ELR (cell line): ENCODE measurements around the gene FBLN5.

Source experiments
- DNase-seq: peaks from one replicate; pipeline ENCODE4 v3.0.0-alpha.2; 2015; ENCODE audit warnings: low read depth

FBLN5 gene, protein sequence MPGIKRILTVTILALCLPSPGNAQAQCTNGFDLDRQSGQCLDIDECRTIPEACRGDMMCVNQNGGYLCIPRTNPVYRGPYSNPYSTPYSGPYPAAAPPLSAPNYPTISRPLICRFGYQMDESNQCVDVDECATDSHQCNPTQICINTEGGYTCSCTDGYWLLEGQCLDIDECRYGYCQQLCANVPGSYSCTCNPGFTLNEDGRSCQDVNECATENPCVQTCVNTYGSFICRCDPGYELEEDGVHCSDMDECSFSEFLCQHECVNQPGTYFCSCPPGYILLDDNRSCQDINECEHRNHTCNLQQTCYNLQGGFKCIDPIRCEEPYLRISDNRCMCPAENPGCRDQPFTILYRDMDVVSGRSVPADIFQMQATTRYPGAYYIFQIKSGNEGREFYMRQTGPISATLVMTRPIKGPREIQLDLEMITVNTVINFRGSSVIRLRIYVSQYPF

DNA sequence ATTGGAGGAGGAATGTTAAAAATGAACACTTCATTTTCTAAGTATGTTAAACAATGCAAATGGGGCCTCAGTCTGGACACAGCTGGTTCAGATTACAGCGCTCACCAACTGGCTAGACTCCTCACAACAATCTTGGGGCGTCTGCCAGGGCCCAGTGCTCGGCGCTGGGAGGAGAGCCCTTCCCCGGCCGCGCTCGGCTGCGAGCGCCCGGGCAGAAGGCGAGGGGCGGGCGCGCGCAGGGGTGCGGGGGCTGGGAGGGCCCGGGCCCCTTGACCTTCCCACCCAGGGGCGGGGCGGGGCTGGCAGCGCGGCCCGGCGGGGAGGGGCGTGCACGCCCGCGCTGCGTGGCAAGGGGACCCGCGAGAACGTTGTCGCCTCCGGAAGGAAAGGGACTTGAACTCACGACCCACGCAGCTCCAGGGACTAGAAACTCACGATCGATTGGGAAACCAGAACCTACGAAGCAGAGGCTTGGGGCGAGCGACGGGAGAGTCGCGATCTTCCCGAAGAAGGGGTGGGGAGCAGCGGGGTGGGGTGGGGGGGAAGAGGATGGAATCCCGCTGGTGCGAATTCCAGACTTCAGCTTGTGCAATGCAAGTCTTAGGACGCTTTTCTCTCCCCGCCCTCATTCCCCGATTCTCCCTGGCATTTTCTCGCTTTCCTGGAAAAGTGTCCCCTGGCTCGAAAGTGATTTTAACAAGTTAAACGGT, at the start of gene FBLN5:
Gene FBLN5, minus strand, starts transcription at position 220 of the 710 bp plus-strand sequence. CDS start 465 bp downstream, outside the sequence.
- DNase-seq = peak; percentile 55

- peak; percentile 76 for DNase-seq
Observed at GRCh38 chr14:91996948-91997371, 49.5 kb upstream of the FBLN5 start.

- DNase-seq = no peak
Observed at GRCh38 chr14:91987192-91987591, 39.7 kb upstream of the FBLN5 start.

DNA sequence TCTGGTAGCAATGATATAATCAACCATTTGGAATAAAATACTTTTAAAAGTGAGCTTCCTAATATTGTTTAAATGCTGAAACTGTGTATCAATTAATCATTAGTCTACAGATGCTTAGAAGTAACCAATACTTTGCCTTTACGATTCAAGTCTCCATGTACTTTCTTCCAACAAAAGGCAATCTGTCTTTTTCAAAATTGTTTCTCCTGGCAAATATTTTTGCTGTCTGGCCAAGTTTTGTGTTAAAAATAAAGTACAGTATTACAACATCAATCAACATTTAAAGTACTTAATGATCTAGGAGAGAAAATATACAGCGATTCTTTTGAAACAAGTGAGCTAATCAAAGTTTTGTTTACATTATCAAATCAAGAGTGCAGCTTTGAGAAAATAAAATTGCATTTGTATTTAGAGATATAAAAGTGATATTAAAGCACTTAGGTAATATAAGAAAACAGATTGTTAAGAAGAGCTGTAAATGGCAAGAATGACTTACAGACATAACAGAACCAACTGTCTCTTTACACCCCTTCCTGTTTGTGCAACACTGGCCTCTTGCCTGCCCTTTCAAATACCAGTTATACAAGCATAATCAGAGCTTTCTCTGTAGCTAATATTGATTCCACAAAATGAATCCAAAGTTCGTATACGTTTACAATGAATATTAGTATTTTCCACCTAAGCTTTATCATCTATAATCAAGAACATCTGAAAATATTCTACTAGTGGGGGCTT, 38.2 kb upstream of the FBLN5 start:
- peak; percentile 17 for DNase-seq

DNA sequence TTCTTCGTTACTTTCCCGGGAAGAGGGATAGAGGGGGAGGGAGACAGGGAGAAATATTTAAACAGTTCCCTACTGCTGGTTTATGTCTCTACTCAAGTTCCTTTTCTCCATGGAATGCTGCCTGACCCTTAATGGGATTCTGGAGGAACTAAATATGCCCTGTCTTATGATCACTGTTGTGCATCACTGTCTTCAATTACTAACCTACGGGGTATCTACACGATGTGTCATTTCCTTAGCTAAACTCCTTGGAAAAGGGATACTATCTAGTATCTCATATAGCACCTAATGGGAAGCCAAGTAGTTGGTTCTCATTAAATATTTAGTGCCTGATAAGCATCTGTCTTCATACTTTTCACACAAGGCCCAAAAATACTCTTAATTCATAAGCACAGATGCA, 37.5 kb upstream of the FBLN5 start:
- peak; percentile 85 for DNase-seq

DNA sequence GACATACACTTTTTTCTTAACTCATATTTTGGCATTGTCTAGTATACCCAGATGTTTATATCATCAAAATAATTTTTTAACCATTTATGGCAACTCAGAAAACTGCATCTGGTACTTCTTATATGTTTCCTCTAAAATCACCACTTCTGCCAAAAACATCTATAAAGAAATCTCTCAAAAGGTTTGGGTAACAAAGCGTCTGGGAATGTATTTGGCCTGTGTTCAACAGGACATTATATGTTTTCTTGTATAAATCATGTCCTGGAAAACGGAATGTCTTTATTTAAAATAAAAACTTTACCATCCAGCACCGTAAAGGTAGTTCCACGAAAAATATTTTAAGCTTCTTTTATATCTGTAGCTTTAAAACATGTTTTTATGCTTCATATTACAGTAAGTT, 36.1 kb upstream of the FBLN5 start:
- no peak for DNase-seq

GRCh38 chr14:91980157-91980556, 32.7 kb upstream of the FBLN5 start:
- DNase-seq = peak; percentile 98

DNA sequence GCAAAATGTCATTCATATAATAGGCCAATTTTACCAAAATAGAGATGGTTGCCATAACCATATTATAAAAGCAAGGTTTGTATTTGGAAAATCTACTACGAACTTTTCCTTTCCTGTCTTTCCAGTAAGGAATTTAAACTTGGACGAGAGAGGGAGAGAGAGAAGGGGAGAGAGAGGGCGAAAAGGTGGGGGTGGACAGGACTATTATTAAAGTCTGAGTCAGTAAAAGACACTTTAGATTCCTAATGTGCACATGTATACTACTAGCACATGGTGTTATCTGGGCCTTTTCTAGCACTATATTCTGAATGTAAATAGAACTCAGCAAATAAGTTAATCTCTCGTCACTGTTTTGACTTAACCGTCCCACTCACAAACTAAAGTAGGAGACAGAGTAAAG, 30.4 kb upstream of the FBLN5 start:
- DNase-seq = no peak

- DNase-seq = no peak
Observed at GRCh38 chr14:91975763-91976162, 28.3 kb upstream of the FBLN5 start.

DNA sequence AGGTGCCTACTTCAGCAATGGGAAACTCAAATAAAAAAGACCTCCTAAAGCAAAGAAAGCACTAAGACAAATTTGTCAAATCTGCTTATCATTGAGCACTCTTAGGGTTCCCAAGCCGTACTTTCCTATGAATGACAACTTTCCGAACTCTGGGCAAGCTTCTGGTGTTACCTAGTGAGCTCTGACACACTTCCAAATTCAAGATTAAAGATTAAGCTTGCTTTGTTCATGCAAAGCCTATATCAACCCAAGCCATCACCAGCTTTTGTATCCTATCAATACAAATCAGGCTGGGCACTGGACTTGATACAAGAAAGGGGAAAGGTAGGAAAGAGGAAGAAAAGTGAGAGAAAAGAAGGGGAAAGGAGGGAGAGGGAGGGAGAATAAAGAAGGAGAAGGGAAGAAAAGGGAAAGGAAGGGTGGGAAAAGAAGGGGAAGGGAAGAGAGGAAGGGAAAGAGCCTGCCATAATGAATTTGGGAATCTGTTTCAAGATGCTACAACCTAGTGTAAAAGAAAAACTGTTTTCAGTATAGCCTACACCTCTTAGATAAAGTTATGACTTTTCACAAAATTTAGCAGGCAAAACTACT, 23.8 kb upstream of the FBLN5 start:
- DNase-seq = no peak

GRCh38 chr14:91968280-91968679, 20.8 kb upstream of the FBLN5 start:
- DNase-seq = no peak

- no peak for DNase-seq
Observed at GRCh38 chr14:91964724-91965123, 17.2 kb upstream of the FBLN5 start.

DNA sequence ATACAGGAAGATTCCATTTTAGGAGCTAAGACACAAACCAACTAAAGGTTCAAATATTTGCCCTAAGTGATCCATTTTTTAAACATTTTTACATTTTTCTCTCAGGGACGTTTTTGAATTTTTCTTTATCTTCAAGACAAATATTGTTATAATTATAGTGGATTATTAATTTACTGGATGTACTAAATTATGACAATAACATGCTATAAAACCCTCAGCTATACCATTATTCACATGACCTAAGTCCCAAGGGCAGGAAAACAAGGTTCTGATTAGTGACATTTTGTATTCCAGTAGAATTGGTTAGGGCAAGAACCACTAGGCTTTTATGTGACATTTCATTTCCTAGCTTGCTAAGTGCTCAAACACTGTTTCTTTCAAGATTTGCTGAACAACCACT, 16.5 kb upstream of the FBLN5 start:
- DNase-seq = no peak

- peak; percentile 9 for DNase-seq
Observed at GRCh38 chr14:91963465-91963864, 16.0 kb upstream of the FBLN5 start.

DNA sequence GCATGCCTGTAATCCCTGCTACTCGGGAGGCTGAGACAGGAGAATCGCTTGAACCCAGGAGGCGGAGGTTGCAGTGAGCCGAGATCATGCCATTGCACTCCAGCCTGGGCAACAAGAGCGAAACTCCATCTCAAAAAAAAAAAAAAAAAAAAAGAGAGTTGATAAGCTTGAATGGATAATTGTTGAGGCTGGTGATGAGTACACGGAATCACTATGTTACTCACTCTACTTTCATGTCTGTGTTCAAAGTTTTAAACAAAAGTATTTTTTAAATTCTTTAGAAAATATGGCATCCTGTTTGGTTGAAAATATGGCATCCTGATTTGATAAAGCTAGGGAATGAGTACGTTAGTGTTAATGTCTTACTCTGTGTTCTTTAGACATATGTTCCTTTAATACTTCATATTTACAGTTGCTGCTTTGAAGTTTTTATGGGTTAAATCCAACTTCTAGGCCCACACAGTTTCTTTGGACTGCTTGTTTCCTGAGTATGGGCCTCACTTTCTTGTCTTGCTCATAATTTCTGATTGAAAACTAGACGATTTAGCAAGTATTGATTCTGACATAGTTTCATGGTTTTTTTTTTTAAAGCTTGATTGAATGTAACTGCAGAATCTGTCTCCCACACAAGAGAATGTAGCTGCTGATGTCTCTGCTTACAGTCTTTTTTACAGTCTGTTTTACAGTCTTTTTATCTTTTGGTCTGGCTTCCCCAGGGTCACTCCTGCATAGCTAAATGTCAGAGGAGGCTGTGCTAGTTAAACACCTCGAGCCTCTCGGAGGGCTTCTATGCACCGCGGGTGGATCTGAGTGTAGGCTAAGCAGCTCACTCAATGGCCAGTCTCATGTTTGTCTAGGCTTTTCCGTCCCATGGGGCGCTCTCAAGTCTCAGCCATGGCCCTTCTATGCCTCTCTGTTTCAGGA, 14.1 kb upstream of the FBLN5 start:
- no peak for DNase-seq

GRCh38 chr14:91957876-91958313, 10.4 kb upstream of the FBLN5 start:
- DNase-seq = no peak

GRCh38 chr14:91956616-91957015, 9.1 kb upstream of the FBLN5 start:
- DNase-seq = no peak

GRCh38 chr14:91955168-91955567, 7.7 kb upstream of the FBLN5 start:
- DNase-seq = no peak

DNA sequence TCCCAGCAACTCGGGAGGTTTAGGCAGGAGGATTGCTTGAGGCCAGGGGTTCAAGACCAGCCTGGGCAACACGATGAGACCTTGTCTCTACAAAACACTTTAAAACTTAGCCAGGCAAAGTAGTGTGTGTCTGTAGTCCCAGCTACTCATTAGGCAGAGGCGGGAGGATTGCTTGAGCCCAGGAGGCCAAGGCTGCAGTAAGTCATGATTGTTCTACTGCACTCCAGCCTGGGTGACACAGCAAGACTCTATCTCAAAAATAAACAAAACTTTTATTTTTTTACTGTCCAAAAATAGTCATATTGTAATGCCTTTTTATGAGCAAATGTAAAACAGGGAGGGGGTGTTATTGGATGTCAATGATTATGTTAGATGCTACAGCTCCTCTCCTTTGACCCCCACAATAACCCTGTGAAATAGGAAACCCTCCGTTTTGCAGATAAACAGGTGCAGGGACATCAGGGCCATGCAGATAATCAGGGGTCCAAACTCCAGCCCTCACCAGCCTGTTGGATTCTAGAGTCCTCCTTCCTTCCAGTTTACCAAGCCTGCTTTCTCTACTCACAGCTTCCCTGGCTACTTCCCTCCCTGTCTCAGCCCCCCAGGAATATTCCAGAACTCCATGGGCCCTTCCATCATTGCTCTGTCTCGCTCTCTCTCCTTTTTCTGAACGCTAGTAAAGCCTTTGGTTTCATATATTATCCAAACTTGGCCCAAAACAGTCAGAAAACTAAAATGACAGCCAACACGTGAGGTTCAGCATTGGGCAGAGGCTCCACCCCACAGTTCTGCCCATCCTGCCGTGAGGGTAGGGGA, 5.9 kb upstream of the FBLN5 start:
- DNase-seq = no peak
